ENCODE data around the gene GPC5.

- TF ChIP-seq CTCF (IDR thresholded peaks at IDR 0.05): no peak
- no peak for TF ChIP-seq EZH2 (IDR thresholded peaks at IDR 0.05)
These were observed 1137.0 kb downstream of the GPC5 start for GRCh38 chr13:92535222-92536006.
